OCI-LY3 (cell line): Measurements from ENCODE around the gene NDST3.

Experiments used
- H2AFZ ChIP-seq: fragments of 200-600, 300-600 bp; shearing (Covaris generic); 2 replicates; pipeline ENCODE4 v1.6.0; 2014; ENCODE audit warnings: antibody characterized with exemption, low read depth, low read length
- H3K27ac ChIP-seq: fragments of 200-600, 300-600 bp; sonication (generic); 2 replicates; pipeline ENCODE4 v1.5.1; 2014; ENCODE audit warnings: mild to moderate bottlenecking, low read length, moderate library complexity, mixed read lengths
- H3K27me3 ChIP-seq: fragments of 200-600, 300-600 bp; sonication (generic); 2 replicates; pipeline ENCODE4 v1.6.1; 2014; ENCODE audit warnings: low read depth, low read length, mixed read lengths
- H3K36me3 ChIP-seq: fragments of 200-600, 300-600 bp; sonication (generic); replicated peaks from 2 replicates; pipeline ENCODE3; 2014; ENCODE audit warnings: low read depth, low read length, mixed read lengths
- H3K4me1 ChIP-seq: fragments of 300-600, 200-600 bp; sonication (generic); 2 replicates; pipeline ENCODE4 v1.6.1; 2014; ENCODE audit warnings: low read length, mixed read lengths
- H3K4me2 ChIP-seq: fragments of 200-600, 300-600 bp; sonication (generic); 2 replicates; pipeline ENCODE4 v1.6.1; 2014; ENCODE audit warnings: low read length, mixed read lengths
- H3K4me3 ChIP-seq: fragments of 300-600, 200-600 bp; sonication (generic); 2 replicates; pipeline ENCODE4 v1.5.1; 2014; ENCODE audit warnings: antibody characterized with exemption, mild to moderate bottlenecking, low read length, moderate library complexity
- H3K79me2 ChIP-seq: fragments of 300-600, 200-600 bp; shearing (Covaris generic); 2 replicates; pipeline ENCODE4 v1.6.1; 2014; ENCODE audit warnings: mild to moderate bottlenecking, low read length, mixed read lengths
- H3K9ac ChIP-seq: fragments of 300-600, 200-600 bp; shearing (Covaris generic); 2 replicates; pipeline ENCODE4 v1.6.0; 2014; ENCODE audit warnings: mild to moderate bottlenecking, low read length, moderate library complexity
- H3K9me3 ChIP-seq: fragments of 200-600, 300-600 bp; shearing (Covaris generic); 2 replicates; pipeline ENCODE4 v1.6.1; 2014; ENCODE audit warnings: low read length, mixed read lengths; ENCODE audit not compliant: insufficient read depth
- H4K20me1 ChIP-seq: fragments of 200-600, 300-600 bp; sonication (generic); 2 replicates; pipeline ENCODE4 v1.6.1; 2016; ENCODE audit warnings: low read length, mixed read lengths; ENCODE audit not compliant: insufficient read depth
- EZH2phosphoT487 ChIP-seq: fragments of 200-600 bp; shearing (Covaris generic); IDR thresholded peaks from 2 replicates; pipeline ENCODE4 v1.6.1; 2018; ENCODE audit warnings: antibody characterized with exemption, mixed run types, low read depth
- TF ChIP-seq, protein P1 (sequence below): fragments of 200-600, 300-600 bp; sonication (generic); IDR thresholded peaks from 2 replicates; pipeline ENCODE4 v1.5.1; 2014; ENCODE audit warnings: antibody characterized with exemption, low read length, low read depth

NDST3 gene

GRCh38 chr4:118033148-118034052 lies 886 bp upstream of the NDST3 start:
- no peaks in the 10 kb centered on the region for H3K4me1 ChIP-seq
- no peaks in the 10 kb centered on the region for H3K27me3 ChIP-seq
- H3K4me3 ChIP-seq, result no peak overlapping the region
- H4K20me1 ChIP-seq, result no peaks in the 10 kb centered on the region
- H3K9ac ChIP-seq, result no peak overlapping the region
- no peaks in the 10 kb centered on the region for H3K79me2 ChIP-seq
- H3K4me2 ChIP-seq, result no peak overlapping the region
- no peaks in the 10 kb centered on the region for H3K9me3 ChIP-seq
- H2AFZ ChIP-seq, result no peak overlapping the region
- no peaks in the 10 kb centered on the region for H3K36me3 ChIP-seq
- no peak for TF ChIP-seq EZH2phosphoT487
- TF ChIP-seq, protein P1, sequence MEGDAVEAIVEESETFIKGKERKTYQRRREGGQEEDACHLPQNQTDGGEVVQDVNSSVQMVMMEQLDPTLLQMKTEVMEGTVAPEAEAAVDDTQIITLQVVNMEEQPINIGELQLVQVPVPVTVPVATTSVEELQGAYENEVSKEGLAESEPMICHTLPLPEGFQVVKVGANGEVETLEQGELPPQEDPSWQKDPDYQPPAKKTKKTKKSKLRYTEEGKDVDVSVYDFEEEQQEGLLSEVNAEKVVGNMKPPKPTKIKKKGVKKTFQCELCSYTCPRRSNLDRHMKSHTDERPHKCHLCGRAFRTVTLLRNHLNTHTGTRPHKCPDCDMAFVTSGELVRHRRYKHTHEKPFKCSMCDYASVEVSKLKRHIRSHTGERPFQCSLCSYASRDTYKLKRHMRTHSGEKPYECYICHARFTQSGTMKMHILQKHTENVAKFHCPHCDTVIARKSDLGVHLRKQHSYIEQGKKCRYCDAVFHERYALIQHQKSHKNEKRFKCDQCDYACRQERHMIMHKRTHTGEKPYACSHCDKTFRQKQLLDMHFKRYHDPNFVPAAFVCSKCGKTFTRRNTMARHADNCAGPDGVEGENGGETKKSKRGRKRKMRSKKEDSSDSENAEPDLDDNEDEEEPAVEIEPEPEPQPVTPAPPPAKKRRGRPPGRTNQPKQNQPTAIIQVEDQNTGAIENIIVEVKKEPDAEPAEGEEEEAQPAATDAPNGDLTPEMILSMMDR, result no peak
- no peak overlapping the region for H3K27ac ChIP-seq

DNA sequence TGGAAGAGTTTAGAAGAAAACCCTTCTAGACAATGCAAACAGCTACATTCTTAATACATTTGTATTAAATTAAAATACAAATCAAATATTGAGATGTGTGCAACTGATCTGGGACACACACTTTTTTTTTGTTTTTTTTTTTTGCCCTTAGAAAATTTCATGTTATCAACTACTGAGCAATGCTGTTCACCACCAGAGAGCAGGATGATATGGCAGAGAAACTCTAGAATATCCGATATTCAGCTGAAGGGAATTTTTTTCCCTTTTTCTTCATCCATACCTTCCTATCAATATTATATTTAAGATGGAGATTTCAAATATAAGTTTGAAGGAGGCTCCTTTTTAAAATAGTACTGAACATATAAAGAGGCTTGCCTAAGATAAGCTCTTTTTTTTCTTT lies 1.0 kb downstream of the NDST3 start:
- H3K27ac ChIP-seq, result no peak overlapping the region
- H2AFZ ChIP-seq, result no peak overlapping the region
- no peaks in the 10 kb centered on the region for H3K79me2 ChIP-seq
- no peaks in the 10 kb centered on the region for H3K9me3 ChIP-seq
- H3K27me3 ChIP-seq, result no peaks in the 10 kb centered on the region
- TF ChIP-seq, protein P1, result no peak
- TF ChIP-seq EZH2phosphoT487, result no peak
- no peak overlapping the region for H3K4me3 ChIP-seq
- H4K20me1 ChIP-seq, result no peaks in the 10 kb centered on the region
- 0 out of 2 replicates have a peak, but pooled peaks cover 4% of the 10 kb centered on the region for H3K4me1 ChIP-seq
- no peak overlapping the region for H3K4me2 ChIP-seq
- no peak overlapping the region for H3K9ac ChIP-seq
- no peaks in the 10 kb centered on the region for H3K36me3 ChIP-seq

DNA sequence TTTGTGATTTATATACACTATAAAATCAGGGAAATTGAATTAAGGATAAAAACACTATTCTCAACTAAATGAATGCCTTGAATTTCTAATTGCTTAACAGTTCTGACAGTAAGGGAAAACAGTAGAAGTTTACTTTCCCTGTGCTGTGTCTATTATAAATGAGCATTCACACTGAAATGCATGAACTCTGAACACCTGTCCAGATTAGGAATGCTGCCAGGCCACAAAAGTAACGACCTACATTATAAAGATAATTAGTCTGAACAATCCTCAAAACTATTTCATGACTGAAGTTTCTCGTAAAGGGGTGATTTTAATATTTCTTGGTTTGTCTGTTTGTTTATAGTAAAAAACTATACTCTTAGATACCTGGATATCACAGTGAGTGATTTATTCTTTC lies 2.0 kb downstream of the NDST3 start:
- TF ChIP-seq EZH2phosphoT487, result no peak
- TF ChIP-seq, protein P1, result no peak
- Histone ChIP-seq H3K4me1 (0 out of 2 replicates have a peak, but pooled peaks cover 4% of the 10 kb centered on the region), H3K4me2 (no peak overlapping the region), H4K20me1 (no peaks in the 10 kb centered on the region), H2AFZ (no peak overlapping the region), H3K36me3 (no peaks in the 10 kb centered on the region), H3K79me2 (no peaks in the 10 kb centered on the region), H3K4me3 (no peak overlapping the region), H3K9me3 (no peaks in the 10 kb centered on the region), H3K27me3 (no peaks in the 10 kb centered on the region), H3K27ac (no peak overlapping the region), H3K9ac (no peak overlapping the region)

- H3K27me3 ChIP-seq, result no peaks in the 10 kb centered on the region
- no peaks in the 10 kb centered on the region for H4K20me1 ChIP-seq
- H3K4me2 ChIP-seq, result no peak overlapping the region
- H2AFZ ChIP-seq, result no peak overlapping the region
- no peak for TF ChIP-seq EZH2phosphoT487
- TF ChIP-seq, protein P1, result no peak
- no peaks in the 10 kb centered on the region for H3K9me3 ChIP-seq
- 0 out of 2 replicates have a peak, but pooled peaks cover 4% of the 10 kb centered on the region for H3K4me1 ChIP-seq
- no peak overlapping the region for H3K27ac ChIP-seq
- no peaks in the 10 kb centered on the region for H3K36me3 ChIP-seq
- H3K9ac ChIP-seq, result no peak overlapping the region
- no peak overlapping the region for H3K4me3 ChIP-seq
- H3K79me2 ChIP-seq, result no peaks in the 10 kb centered on the region
These were observed 3.7 kb downstream of the NDST3 start for GRCh38 chr4:118037955-118038354.
